A204.1 (cell line): Measurements from ENCODE around the gene MYH9.
"Not testable (repeated sequence)": the region's sequence is repeated elsewhere in the genome, so short reads cannot be mapped to it uniquely, and the experiment has no call there.

Experiments
- FAIRE-seq: peaks from 2 replicates; lab custom pipeline; 2012; peaks lifted over from hg19 to GRCh38; lab: Jason Lieb, UNC

MYH9 gene

GRCh38 chr22:36387959-36388726 is at the start of gene MYH9:
TSS of gene MYH9 (minus strand) at chr22:36387967. CDS start at chr22:36349236, 38,731 bp downstream.
- FAIRE-seq: peak; percentile 98

GRCh38 chr22:36435516-36436415 is 48.0 kb upstream of the MYH9 start:
- no peak for FAIRE-seq

- FAIRE-seq: no peak
Observed at GRCh38 chr22:36433318-36434231, 45.8 kb upstream of the MYH9 start.

GRCh38 chr22:36432592-36433317 is 45.0 kb upstream of the MYH9 start:
- no peak for FAIRE-seq

- FAIRE-seq: no peak
Observed at GRCh38 chr22:36431977-36432376, 44.2 kb upstream of the MYH9 start.

GRCh38 chr22:36430863-36431262 is 43.1 kb upstream of the MYH9 start:
- FAIRE-seq: no peak

GRCh38 chr22:36427952-36428351 is 40.2 kb upstream of the MYH9 start:
- not testable (repeated sequence) for FAIRE-seq

- FAIRE-seq: no peak
Observed at GRCh38 chr22:36425977-36426523, 38.3 kb upstream of the MYH9 start.

GRCh38 chr22:36424901-36425579 is 37.3 kb upstream of the MYH9 start:
- no peak for FAIRE-seq

- not testable (repeated sequence) for FAIRE-seq
Observed at GRCh38 chr22:36424466-36424865, 36.7 kb upstream of the MYH9 start.

- FAIRE-seq: no peak
Observed at GRCh38 chr22:36423461-36424404, 36.0 kb upstream of the MYH9 start.

GRCh38 chr22:36422287-36423014 is 34.7 kb upstream of the MYH9 start:
- no peak for FAIRE-seq

GRCh38 chr22:36419912-36420882 is 32.4 kb upstream of the MYH9 start:
- no peak for FAIRE-seq

- no peak for FAIRE-seq
Observed at GRCh38 chr22:36419177-36419911, 31.6 kb upstream of the MYH9 start.

GRCh38 chr22:36417281-36417686 is 29.5 kb upstream of the MYH9 start:
- no peak for FAIRE-seq

GRCh38 chr22:36415415-36416168 is 27.8 kb upstream of the MYH9 start:
- no peak for FAIRE-seq
